Measurements from ENCODE around the gene CPM. TPM values are rescaled to one million over a fixed set of nuclear protein-coding genes. Genes with fewer than 3 reads are reported as not detected.

CPM gene
- total RNA-seq, 1 donor from 2014 or later, result 55.0 TPM

DNA sequence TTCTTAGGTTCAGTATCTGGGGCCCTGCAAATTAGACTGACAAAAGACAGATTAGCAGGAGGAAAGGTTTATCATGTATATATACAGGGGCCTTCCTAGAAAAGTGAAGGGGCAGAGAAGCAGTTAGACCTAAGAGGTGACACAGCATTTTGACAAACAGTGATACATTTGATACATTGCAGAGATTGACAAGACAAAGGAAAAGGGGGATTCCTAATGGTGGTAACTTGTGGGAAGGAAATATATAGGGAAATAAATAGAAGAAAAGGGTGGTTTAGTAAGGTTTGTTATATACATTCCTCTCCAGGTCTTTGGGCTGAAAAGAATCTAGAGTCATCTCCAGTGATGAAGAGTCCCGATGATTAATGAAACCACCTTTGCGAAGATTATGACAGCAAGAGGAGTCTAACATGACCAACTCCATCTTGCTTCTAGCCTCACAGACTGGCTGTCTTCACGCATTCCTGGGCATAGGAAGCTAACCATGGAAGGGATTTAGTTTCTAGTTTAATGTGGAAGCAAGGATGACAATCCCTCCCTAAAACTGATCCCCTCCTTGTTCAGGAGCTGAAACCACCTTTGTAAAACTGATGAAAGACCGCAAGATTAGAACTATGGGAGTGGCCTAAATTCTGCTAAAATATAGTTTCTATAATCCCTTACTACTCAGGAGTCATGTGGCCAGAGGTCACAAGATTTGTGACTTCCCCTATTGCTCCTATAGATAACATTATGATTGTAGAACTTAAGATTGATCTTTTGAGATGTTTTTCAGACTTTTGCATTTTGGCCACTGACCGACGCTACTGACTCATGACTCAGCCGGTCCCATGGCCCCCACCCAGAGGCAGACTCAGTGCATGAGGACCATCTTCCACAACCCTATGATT lies 31.1 kb upstream of the CPM start:
- Mint-ChIP-seq H3K4me3 (no peak overlapping the region), H3K9me3 (peaks cover 45% of the 10 kb centered on the region), H3K27ac (peak overlapping the region; percentile 88), H3K27me3 (ENCODE audit: insufficient read depth) (no peaks in the 10 kb centered on the region), H3K4me1 (ENCODE audit: low read depth) (peaks cover 44% of the 10 kb centered on the region), H3K36me3 (ENCODE audit: low read depth) (peaks cover 17% of the 10 kb centered on the region)
- intact Hi-C loops (cut with micrococcal nuclease), result loop anchor here (1.0 kb wide), 2 partner anchors 45 to 89 kb away; no protein-coding TSS in a partner anchor
- no peak for DNase-seq (ENCODE audit: low spot score)

DNA sequence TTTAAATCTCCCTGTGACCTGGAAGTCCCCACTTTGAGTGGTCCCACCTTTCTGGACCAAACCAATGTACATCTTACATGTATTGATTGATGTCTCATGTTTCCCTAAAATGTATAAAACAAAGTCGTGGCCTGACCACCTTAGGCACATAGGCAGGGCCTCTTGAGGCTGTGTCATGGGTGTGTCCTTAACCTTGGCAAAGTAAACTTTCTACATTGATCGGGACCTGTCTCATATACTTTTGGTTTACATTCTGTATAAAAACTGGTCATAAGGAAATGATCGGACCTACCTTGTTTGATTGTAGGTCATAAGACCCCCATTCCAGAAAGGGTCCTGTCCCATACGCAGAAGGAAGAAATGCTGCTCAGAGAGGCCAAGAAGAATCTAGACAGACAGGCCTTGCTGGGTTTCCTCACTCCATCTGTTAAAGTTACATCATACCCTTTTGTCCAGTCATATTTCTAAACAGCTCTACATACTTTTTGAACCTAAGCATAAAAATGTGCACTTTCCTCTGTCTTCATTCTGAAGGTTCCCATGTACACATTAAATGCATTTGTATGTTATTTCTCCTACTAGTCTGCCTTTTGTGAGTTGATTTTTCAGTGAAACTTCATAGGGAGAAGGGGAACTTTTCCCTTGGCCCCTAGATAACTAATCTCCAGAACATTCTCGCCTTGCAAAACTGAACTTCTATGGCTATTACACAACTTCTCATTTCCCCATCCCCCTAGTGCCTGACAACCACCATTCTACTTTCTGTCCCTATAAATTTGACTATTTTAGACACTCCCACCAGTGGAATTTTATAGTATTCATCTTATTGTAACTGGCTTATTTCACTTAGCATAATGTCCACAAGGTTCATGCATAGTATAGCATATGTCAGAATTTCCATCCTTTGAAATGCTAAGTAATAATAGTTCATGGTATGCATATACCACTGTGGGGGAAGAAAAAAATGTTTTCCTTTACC lies 30.2 kb upstream of the CPM start:
- DNase-seq (ENCODE audit: low spot score), result no peak
- Mint-ChIP-seq H3K9me3 (peaks cover 51% of the 10 kb centered on the region), H3K27me3 (ENCODE audit: insufficient read depth) (no peaks in the 10 kb centered on the region), H3K36me3 (ENCODE audit: low read depth) (peaks cover 19% of the 10 kb centered on the region), H3K4me3 (no peak overlapping the region), H3K27ac (peak overlapping the region; percentile 88), H3K4me1 (ENCODE audit: low read depth) (peaks cover 53% of the 10 kb centered on the region)
- intact Hi-C loops (cut with micrococcal nuclease), result loop anchor here (1.0 kb wide), 2 partner anchors 44 to 90 kb away; no protein-coding TSS in a partner anchor

DNA sequence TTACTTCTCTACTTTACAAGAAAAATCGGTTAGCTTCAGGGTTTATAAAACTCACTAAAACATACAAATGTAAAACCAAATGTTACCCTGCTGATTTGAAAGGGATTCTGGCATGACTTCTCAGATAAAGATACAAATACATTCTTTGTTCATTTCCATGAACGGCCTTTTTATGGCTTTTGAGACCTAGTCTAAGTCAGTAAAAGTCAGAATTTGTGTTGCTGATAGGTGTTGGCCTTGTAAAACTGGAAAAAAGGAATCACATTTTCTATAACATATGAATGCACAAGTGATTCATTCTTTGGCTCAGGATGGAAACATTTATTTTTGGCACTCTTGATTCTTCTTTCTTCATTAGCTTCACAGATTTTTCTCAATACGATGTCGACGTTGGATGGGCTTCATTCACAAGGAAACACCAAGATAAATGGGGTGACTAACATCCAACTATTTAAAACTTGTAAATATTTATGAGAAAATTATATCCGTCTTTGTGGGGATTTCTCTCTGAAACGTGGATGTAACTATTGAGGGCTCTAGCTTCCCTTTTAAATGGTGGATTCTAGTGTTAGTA lies 27.0 kb upstream of the CPM start:
- intact Hi-C loops (cut with micrococcal nuclease), result loop anchor here (2.0 kb wide), 1 partner anchor 47 kb away; no protein-coding TSS in a partner anchor
- Mint-ChIP-seq H3K27me3 (ENCODE audit: insufficient read depth) (no peaks in the 10 kb centered on the region), H3K4me1 (ENCODE audit: low read depth) (peaks cover 65% of the 10 kb centered on the region), H3K4me3 (peak overlapping the region; percentile 27), H3K36me3 (ENCODE audit: low read depth) (peaks cover 23% of the 10 kb centered on the region), H3K9me3 (peaks cover 48% of the 10 kb centered on the region), H3K27ac (peak overlapping the region; percentile 86)
- DNase-seq (ENCODE audit: low spot score), result no peak

DNA sequence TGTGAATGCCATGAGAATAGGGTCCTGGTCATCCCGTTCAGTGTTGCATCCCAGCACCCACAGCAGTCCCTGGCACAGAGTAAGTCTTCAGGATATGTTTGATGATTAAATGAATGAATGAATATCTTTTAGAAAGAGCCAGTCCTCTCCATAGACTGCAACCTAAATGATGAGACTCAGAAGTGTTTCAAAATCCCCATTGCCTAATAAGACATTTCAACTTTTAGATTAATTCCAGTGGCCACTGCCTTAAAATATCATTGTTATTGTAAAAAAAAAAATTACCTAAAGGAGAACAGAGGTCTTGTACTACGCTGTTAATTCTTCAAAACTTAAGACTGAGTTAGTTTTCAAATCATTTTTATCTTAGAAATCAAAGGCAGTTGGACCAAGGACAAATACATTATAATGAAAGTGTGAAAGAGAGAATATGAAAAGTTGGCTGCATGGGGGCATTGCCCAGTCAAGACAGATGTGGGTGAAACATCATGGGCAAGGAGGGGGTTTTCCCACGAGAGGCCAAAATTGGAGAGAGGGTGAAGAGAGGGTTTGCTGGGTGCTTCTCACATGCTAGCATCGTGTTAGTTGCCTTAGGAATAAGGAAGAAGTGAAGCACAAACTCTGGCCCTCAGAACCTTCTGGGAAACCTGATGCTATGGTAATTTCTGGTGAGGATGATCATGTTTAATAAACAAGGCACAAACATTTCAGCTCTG lies 26.3 kb upstream of the CPM start:
- Mint-ChIP-seq H3K4me1 (ENCODE audit: low read depth) (peaks cover 58% of the 10 kb centered on the region), H3K36me3 (ENCODE audit: low read depth) (peaks cover 23% of the 10 kb centered on the region), H3K9me3 (peaks cover 41% of the 10 kb centered on the region), H3K4me3 (peak overlapping the region; percentile 21), H3K27ac (peak overlapping the region; percentile 86), H3K27me3 (ENCODE audit: insufficient read depth) (no peaks in the 10 kb centered on the region)
- intact Hi-C loops (cut with micrococcal nuclease), result loop anchor here (2.0 kb wide), 1 partner anchor 48 kb away; no protein-coding TSS in a partner anchor
- DNase-seq (ENCODE audit: low spot score), result no peak

DNA sequence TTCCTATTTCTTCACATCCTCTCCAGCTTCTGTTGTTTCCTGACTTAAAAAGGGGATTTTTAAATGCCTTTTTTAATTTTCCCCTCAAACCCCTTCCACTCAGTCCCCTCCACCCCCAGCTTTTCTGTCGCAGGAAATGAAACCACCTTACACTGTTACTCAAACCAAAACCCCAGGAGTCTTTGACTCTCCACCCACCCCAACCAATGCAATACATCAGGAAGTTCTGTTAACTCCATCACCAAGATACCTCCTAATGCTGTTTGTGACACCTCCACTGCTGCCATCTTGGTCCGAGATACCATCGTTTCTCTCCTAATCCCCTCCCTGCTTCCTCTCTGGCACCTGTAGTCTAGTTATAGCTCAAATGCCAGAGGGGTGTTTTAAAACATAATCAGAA lies 25.4 kb upstream of the CPM start:
- H3K4me1 Mint-ChIP-seq (ENCODE audit: low read depth), result peaks cover 52% of the 10 kb centered on the region
- H3K27me3 Mint-ChIP-seq (ENCODE audit: insufficient read depth), result no peaks in the 10 kb centered on the region
- H3K4me3 Mint-ChIP-seq, result peak overlapping the region; percentile 21

DNA sequence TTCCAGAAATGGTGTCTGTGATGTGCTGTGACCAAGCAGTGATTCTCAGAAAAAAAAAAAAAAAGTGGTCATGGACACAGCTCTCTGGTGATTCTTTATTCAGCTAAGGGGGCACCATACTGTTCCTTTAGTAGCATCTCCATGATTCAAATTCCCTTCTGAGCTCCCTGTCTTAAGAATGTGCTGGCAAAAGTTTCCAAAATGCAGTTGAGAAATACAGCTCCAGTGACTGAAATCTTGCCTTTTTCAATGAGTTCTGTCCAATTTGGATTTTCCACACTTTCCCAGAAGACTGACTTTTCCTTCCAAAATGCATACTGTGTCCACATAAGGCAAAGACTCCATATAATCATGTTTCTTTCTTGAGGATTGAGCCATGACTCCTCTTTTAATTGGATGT lies 24.3 kb upstream of the CPM start:
- no peak overlapping the region for H3K4me3 Mint-ChIP-seq
- H3K9me3 Mint-ChIP-seq, result peaks cover 24% of the 10 kb centered on the region
- no peak overlapping the region for H3K27ac Mint-ChIP-seq
- H3K27me3 Mint-ChIP-seq (ENCODE audit: insufficient read depth), result no peaks in the 10 kb centered on the region
- peaks cover 45% of the 10 kb centered on the region for H3K4me1 Mint-ChIP-seq (ENCODE audit: low read depth)
- intact Hi-C loops (cut with micrococcal nuclease), result no loop called here
- peaks cover 11% of the 10 kb centered on the region for H3K36me3 Mint-ChIP-seq (ENCODE audit: low read depth)
- no peak for DNase-seq (ENCODE audit: low spot score)

More for the DNA sequence above, 25.4 kb upstream of the CPM start:
- peaks cover 32% of the 10 kb centered on the region for H3K9me3 Mint-ChIP-seq
- DNase-seq (ENCODE audit: low spot score), result peak; percentile 45
- peaks cover 18% of the 10 kb centered on the region for H3K36me3 Mint-ChIP-seq (ENCODE audit: low read depth)
- peak overlapping the region; percentile 86 for H3K27ac Mint-ChIP-seq
- intact Hi-C loops (cut with micrococcal nuclease), result loop anchor here (1.0 to 2.0 kb wide), 4 partner anchors 25 to 70 kb away; partner anchors contain the start of gene CPM

DNA sequence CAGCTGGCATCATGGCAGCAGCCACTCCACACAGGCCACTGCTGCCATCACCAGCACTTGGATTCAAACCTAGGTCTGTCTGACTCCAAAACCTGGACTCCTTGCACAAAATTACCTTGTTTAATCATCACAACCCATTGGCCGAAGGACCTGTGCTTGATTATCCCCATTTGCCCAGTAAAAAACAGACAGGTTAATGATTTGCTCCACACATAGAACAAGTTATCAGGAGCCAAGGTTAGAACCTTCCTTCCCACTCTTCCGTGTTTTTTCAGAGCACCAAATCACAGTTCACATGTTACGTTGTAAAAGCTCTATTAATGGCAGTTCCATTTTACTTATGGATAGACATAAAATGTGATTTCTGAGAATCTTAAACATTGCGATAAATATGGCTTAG lies 23.5 kb upstream of the CPM start:
- H3K27me3 Mint-ChIP-seq (ENCODE audit: insufficient read depth), result no peaks in the 10 kb centered on the region
- H3K4me1 Mint-ChIP-seq (ENCODE audit: low read depth), result peaks cover 44% of the 10 kb centered on the region
- peak overlapping the region; percentile 9 for H3K27ac Mint-ChIP-seq
- DNase-seq (ENCODE audit: low spot score), result no peak
- H3K9me3 Mint-ChIP-seq, result peaks cover 24% of the 10 kb centered on the region
- intact Hi-C loops (cut with micrococcal nuclease), result no loop called here
- peaks cover 11% of the 10 kb centered on the region for H3K36me3 Mint-ChIP-seq (ENCODE audit: low read depth)
- no peak overlapping the region for H3K4me3 Mint-ChIP-seq

DNA sequence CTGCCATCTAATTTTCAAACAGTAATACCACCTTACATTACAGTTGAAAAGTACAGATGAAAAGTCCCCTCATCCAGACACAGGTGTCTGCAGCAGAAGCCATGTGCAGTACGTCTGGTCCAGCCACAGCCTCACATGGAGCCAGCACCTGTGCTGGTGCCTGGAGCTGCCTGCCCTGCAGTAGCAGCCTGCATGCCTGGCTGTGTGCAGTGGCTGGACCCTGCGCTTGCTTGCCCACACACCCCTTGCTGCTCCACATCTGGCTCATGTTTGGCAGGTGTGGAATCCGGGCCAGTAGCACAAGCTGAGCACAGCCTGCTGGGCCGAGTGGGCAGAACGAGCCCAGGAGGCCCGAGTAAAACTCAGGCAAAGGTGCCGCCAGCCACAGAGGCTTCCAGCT lies 21.8 kb upstream of the CPM start:
- no peaks in the 10 kb centered on the region for H3K27me3 Mint-ChIP-seq (ENCODE audit: insufficient read depth)
- peaks cover 37% of the 10 kb centered on the region for H3K4me1 Mint-ChIP-seq (ENCODE audit: low read depth)
- peaks cover 9% of the 10 kb centered on the region for H3K36me3 Mint-ChIP-seq (ENCODE audit: low read depth)
- H3K9me3 Mint-ChIP-seq, result peaks cover 14% of the 10 kb centered on the region
- H3K4me3 Mint-ChIP-seq, result no peak overlapping the region
- DNase-seq (ENCODE audit: low spot score), result no peak
- intact Hi-C loops (cut with micrococcal nuclease), result no loop called here
- no peak overlapping the region for H3K27ac Mint-ChIP-seq

DNA sequence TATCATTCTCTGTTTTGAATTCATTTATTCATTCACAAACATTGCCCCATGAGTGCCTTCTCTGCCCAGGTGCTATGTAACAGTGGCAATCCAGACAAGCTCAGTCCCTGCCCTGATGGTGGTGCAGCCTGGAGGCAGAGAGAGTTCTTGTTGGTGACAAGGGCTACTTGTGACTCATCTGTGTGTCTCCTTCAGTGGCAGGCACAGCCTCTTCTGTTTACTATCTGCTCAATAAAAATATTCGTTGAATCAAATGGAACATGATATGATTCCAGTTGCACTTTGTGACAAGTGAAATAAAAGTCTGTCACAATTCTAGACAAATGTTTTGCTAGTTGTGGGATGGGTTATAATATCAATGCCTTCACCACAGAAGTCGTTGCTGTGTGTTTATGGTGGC lies 20.6 kb upstream of the CPM start:
- Mint-ChIP-seq H3K27me3 (ENCODE audit: insufficient read depth) (no peaks in the 10 kb centered on the region), H3K27ac (no peak overlapping the region), H3K36me3 (ENCODE audit: low read depth) (peaks cover 7% of the 10 kb centered on the region), H3K4me1 (ENCODE audit: low read depth) (peaks cover 25% of the 10 kb centered on the region), H3K9me3 (peaks cover 5% of the 10 kb centered on the region), H3K4me3 (no peak overlapping the region)
- intact Hi-C loops (cut with micrococcal nuclease), result no loop called here
- DNase-seq (ENCODE audit: low spot score), result no peak

DNA sequence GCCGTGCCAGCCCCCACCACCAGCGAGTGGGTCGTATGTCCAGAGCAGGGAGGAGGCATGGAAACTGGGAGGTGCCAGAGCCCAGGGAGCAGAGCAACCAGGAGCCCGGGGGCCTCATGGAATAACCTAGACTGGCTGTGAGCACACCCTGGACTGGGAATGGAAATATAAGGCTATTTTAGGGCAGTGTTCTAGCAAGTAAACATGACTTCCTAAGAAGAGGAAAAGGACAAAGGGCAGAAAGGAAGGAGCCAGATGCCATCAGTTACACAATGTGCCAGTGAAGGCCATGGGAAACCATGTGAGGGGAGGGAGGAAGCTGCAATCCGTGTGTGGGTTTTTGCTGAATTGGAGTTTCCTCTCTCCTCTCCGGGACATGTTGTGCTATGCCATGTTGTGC lies 18.7 kb upstream of the CPM start:
- H3K4me1 Mint-ChIP-seq (ENCODE audit: low read depth), result peaks cover 7% of the 10 kb centered on the region
- peaks cover 2% of the 10 kb centered on the region for H3K9me3 Mint-ChIP-seq
- intact Hi-C loops (cut with micrococcal nuclease), result no loop called here
- H3K4me3 Mint-ChIP-seq, result no peak overlapping the region
- no peak for DNase-seq (ENCODE audit: low spot score)
- no peak overlapping the region for H3K27ac Mint-ChIP-seq
- peaks cover 2% of the 10 kb centered on the region for H3K36me3 Mint-ChIP-seq (ENCODE audit: low read depth)
- no peaks in the 10 kb centered on the region for H3K27me3 Mint-ChIP-seq (ENCODE audit: insufficient read depth)

DNA sequence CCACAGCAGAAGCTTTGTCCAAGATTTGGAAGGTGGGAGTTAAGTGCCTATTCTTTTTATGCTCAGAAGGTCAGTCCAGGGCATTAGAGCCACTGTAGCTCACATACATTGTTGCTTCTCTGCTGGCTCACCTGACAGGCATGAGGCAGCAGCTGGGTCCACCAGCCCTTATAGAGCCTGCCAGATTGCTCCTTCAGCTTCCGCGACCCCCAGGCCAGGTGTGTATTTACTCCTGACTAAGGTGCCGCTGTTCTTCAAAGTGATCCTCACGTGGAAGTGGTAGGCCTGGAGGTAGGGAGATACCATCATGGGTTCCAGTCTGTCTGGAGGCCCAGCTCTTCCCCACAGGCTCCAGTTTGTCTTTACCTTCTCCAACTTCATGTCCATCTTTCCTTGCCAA lies 17.5 kb upstream of the CPM start:
- Mint-ChIP-seq H3K4me3 (no peak overlapping the region), H3K27me3 (ENCODE audit: insufficient read depth) (no peaks in the 10 kb centered on the region), H3K9me3 (no peaks in the 10 kb centered on the region), H3K36me3 (ENCODE audit: low read depth) (no peaks in the 10 kb centered on the region), H3K27ac (no peak overlapping the region), H3K4me1 (ENCODE audit: low read depth) (peaks cover 7% of the 10 kb centered on the region)
- intact Hi-C loops (cut with micrococcal nuclease), result no loop called here
- no peak for DNase-seq (ENCODE audit: low spot score)

DNA sequence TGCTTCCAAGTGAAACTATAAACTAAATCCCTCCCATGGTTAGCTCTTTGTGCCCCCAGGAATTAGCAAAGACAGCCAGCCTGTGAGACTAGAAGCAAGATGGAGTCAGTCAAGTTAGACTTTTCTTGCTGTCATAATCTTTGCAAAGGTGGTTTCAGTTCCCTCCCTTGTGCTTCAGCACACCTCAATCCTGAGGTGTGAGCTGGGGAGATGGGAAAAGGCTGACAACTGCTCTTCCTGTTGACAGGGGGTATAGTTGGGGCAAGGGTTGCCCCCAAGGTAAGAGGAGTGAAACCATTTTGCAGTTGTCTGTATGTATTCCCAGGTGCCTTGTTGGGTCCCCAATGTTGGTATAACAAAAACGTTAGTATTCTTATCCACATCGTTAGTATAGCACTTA lies 12.3 kb upstream of the CPM start:
- H3K9me3 Mint-ChIP-seq, result no peaks in the 10 kb centered on the region
- peaks cover 5% of the 10 kb centered on the region for H3K4me1 Mint-ChIP-seq (ENCODE audit: low read depth)
- H3K27me3 Mint-ChIP-seq (ENCODE audit: insufficient read depth), result no peaks in the 10 kb centered on the region
- H3K36me3 Mint-ChIP-seq (ENCODE audit: low read depth), result no peaks in the 10 kb centered on the region
- H3K27ac Mint-ChIP-seq, result no peak overlapping the region
- no peak for DNase-seq (ENCODE audit: low spot score)
- intact Hi-C loops (cut with micrococcal nuclease), result no loop called here
- H3K4me3 Mint-ChIP-seq, result no peak overlapping the region
